HG03095 (cell line): Measurements from ENCODE around the gene MARCHF9.

Experiments
- ATAC-seq: cut with Tn5 transposase; IDR thresholded peaks from one replicate; pipeline ENCODE4 v1.9.1; 2021; ENCODE audit warnings: moderate library complexity; ENCODE audit not compliant: unreplicated experiment

The MARCHF9 gene

GRCh38 chr12:57737467-57738460, 17.1 kb upstream of the MARCHF9 start:
- ATAC-seq = no peak

- no peak for ATAC-seq
Observed at GRCh38 chr12:57738661-57739237, 16.2 kb upstream of the MARCHF9 start, which contains the start of gene AGAP2. Gene AGAP2, minus strand, starts transcription at chr12:57738742. Its CDS starts 496 bp downstream, at chr12:57738246.

DNA sequence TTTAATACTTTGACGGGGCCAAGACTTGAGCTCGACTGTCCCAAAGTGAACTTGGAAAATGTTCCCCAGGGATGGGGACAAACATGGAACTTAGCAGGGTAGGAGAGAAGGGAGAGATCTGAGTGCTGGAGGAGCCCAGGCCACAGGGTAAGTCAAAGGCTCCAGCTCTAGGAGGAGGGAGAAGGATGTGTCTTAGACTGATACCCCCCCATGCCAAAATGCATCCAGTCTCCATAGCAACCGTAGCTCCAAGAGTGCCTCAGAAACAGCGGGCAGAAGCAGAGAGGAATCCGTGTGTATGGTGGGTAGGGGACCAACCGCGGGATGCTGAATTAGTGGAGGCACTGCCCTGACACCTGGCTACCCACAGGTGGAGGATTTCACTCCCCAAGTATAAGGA, 15.5 kb upstream of the MARCHF9 start:
- ATAC-seq = no peak

DNA sequence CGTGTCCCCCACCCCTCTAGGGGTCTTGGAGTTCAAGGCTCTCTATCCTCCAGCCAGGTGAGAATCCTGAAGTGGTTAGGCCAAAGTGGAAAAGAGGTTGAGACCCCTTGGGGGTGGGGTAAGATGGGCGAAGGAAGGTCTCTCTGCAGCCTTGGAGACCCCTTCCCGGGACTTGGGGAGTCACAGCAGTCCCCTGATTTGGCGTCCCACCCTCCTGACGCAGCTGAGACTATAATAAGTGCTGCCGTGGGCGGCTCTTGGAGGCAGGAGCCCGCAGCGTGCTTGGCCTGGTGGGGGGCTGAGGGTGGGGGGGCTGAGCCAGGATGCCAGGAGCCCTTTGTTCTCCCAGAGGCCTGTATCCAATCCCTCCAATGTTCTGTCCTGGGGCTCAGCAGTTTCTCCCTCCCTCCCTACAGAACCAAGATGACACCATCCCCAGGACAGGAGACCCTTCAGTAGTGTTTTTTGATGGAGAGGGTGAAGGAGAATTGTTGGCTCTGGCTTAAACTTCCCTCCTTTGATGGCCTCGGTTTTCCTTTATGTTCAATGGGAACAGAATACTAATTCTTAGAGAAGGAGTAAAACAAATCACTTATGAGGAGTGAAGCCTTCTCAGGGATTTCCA, 14.9 kb upstream of the MARCHF9 start:
- no peak for ATAC-seq

DNA sequence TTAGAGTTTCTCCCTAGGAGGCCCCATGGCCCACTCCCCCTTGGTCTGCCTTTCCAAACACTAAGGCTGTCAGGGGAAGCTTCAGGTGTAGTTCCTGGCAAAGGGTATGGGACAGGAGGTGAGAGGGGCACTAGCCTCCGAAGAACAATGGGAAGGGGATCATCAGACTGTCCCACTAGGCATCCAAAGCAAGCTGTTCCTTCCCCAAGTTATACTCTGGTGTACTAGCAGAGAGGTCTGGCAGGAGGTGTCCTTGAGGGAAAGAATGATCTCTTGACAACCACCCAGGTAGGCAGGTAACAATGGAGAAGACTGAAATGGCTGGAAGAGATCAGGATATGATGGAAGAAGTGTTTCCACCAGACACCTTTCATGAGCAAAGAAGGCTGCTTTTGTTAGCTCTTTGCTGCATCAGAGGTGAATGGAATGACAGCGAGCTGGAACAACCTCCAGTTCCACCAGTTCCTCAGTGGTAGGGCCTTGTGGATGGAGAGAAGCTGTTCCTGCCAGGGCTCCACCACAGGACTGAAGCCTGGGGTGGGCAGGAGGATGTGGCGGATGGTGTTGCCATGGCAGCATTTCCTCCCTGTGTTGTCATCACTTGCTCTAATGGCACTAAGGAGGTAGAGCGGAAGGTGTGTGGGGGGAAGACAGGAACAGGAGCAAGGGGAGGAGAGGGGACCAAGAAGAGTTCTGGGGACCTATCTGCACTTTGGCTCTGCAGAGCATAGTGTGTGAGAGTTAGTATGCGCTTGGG, 14.1 kb upstream of the MARCHF9 start:
- no peak for ATAC-seq

- no peak for ATAC-seq
Observed at GRCh38 chr12:57741413-57741789, 13.5 kb upstream of the MARCHF9 start.

DNA sequence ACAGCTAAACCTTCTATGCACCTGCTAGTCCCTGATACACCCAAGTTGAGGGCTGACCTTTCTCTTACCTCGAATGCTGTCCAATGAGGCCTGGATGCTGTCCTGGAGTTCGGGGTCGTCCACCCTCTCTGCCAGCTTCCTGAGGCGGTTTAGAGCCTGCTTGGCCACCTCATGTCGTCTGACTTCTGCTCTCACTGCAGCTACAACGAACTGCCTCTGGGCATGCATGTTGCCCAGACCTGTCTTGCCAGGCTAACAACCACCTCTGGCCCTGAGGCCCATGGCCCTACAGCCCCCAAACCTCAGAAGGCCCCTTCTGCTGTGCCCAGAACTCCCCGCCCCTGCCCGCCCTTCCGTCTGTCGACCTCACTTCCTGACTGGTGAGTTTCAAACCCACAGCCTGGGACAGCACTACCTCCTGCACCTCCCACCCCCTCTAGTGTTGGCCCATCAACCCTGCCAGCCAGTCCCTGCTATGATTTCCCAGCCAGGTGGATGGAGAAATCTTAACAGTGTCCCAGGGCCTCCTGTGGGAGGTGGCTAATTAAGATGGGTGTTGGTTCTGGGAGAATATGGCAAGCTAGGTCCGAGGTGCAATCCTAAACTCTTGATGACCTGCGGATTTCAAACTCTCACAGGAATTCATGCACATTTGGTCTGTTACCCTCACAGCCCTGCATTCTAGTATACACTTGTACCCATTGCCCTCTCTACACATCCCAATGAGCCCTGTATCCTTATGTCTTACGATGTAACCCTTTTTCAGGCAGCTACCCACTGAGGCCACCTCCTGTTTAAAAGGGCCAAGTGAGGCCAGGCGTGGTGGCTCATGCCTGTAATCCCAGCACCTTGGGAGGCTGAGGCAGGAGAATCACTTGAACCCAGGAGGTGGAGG, 12.8 kb upstream of the MARCHF9 start:
- ATAC-seq = peak; percentile 46

DNA sequence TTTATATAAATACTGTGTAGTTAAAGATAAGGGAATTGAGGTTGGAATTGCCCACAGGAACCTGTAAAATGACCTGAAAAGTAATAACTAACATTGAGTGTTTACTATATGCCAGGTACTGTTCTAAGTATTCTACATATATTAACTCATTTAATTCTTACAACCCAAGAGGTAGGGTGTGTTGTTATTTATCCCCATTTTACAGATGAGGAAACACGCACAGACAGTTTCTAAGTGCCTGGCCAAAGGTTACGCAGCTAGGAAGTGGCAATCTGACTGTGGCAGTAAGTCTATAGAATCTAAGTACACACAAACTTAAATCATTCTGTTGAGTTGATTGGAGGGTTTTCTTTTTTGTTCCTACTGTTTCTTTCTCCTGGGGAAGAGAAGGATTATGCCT, 11.1 kb upstream of the MARCHF9 start:
- no peak for ATAC-seq

- peak; percentile 28 for ATAC-seq
Observed at GRCh38 chr12:57744194-57744776, 10.6 kb upstream of the MARCHF9 start.

DNA sequence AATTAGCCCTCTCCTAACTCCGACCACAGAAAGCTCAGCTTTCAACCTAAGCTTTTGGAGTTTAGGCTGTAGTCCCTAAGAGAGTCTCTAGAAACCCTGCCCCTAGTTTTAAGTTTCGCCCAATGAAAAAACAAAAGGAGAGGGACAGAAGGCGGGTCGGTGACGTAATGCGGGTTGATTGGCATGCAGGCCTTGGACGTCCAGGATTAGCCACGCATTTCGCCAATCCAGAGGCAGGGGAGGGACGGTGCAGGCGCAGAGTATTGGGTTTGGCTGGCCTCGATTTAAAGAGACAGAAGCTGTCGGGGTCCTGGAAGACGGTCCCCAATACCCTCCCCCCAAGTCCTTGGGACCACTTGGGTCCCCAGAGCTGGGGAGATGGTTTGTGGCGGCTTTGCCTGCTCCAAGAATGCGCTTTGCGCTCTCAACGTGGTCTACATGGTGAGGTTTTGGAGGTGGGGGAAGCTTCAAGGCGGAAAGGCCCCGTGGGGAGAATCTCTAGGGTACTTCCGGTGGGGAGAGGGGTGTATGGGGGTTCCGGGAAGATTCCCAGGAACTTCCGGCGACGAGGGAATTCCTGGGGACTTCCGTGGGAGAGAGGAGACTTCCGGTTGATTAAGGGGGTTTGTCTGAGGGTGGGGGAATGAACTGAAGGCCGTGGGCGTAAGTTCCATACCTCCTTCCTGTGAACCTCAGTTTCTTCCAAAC, 10.0 kb upstream of the MARCHF9 start, which contains the start of gene TSPAN31:
Gene TSPAN31 (plus strand): TSS at position 263 of the 708 bp plus-strand sequence. CDS start 116 bp downstream, at position 379.
- peak; percentile 87 for ATAC-seq

GRCh38 chr12:57745485-57745881, 9.4 kb upstream of the MARCHF9 start:
- no peak for ATAC-seq

- no peak for ATAC-seq
Observed at GRCh38 chr12:57746025-57746424, 8.9 kb upstream of the MARCHF9 start.

- ATAC-seq = no peak
Observed at GRCh38 chr12:57749061-57749460, 5.8 kb upstream of the MARCHF9 start.

DNA sequence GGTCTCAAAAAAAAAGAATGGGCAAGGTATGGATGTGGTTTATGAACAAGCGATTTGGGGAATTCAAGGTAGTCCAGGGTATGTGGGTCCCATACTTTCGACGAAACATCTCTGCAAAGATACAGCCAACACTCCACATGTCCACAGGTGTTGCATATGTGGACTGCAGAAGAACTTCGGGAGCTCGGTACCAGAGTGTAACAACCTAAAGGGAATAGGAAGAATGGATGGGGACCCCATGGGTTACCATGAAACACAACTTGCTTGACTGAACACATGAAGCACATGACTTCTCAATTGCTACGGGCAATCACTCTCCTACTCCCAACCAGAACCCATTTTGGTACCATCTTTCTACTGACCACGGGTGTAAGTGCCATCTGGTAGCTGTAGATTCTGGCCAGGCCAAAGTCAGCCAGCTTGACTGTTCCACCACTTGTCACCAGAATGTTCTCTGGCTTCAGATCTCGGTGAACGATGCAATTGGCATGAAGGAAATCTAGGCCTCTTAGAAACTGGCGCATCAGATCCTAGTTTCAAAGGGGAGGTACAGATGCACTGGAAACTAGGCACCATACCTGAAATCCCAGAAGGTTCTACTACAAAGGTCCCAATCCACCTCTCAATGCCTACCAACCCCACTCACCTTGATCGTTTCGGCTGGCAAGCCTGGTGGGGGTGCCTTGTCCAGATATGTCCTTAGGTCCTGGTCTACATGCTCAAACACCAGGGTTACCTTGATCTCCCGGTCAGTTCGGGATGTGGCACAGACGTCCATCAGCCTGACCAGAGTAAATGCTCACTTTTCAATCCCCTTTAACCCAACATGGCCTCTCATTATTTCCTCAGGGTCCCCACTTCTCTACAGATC, 4.1 kb upstream of the MARCHF9 start:
- no peak for ATAC-seq

GRCh38 chr12:57751432-57751787, 3.5 kb upstream of the MARCHF9 start:
- no peak for ATAC-seq

DNA sequence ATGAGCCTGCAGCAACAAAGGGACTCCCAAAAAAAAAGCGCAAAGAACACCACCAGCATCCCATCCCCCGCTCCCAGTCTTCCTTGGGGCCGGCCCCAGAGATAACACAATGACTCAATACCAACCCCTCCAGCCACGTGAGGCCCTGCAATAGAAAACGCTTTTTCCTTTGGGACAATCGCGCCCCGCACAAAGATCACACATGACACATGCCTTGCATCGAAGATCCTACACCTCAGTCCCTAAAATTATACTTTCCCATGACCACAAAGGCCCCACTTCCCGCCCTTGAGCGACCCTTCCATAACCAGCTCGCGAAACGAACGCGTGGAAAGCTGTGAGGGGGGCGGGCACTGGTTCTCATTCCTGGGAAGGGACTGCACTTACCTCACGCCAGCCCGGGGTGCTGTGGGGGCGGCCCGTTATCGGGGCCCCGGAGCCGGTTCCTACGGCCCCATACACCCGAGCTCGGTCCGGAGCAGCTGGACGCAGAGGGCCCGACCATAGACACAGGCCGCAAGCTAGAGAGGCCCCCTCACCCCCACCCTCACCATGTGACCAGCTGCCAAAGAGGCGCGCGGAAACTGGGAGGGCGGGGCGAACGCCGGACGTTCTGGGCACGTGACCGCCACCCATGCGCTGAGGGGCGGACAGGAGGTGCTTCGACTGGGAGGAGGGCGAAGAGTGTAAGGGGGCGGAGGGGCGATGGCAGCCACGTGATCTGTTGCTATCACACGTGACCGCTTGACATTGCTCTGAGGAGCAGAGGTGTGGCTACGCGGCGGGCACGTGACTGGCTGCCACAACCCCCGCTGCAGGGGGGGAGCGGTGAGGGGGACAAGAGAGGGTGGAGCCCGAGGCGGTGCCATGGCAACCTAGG, 2.9 kb upstream of the MARCHF9 start, which contains the start of gene CDK4:
Gene CDK4 (minus strand): TSS at position 523 of the 880 bp plus-strand sequence. CDS start 593 bp downstream, outside the sequence.
- ATAC-seq = peak; percentile 64

- no peak for ATAC-seq
Observed at GRCh38 chr12:57752668-57753000, 2.3 kb upstream of the MARCHF9 start.
